Hindlimb muscle (tissue), 1 donor: Measurements from ENCODE around the gene ABCG8. TPM values are rescaled to one million over a fixed set of nuclear protein-coding genes. Genes with fewer than 3 reads are reported as not detected.

Experiments
- DNase-seq: peaks from one replicate; pipeline ENCODE4 v3.0.0-alpha.2; 2013
- polyA plus RNA-seq: library from polyadenylated mRNA; unstranded; fragments of 120-200 nt; gene quantifications from one replicate; pipeline ENCODE4 v1.2.1, GENCODE V29; 2013; ENCODE audit not compliant: insufficient read length

Gene ABCG8
- polyA plus RNA-seq, 1 donor = 0.10 TPM

GRCh38 chr2:43826305-43827250 lies 12.2 kb upstream of the ABCG8 start:
- DNase-seq = no peak

GRCh38 chr2:43831543-43832294 lies 7.1 kb upstream of the ABCG8 start:
- DNase-seq = no peak

GRCh38 chr2:43832457-43832856 lies 6.3 kb upstream of the ABCG8 start:
- no peak for DNase-seq

- no peak for DNase-seq
These were observed 1.7 kb upstream of the ABCG8 start for GRCh38 chr2:43837033-43837432.

- no peak for DNase-seq
These were observed 776 bp upstream of the ABCG8 start for GRCh38 chr2:43837831-43838559.

GRCh38 chr2:43839776-43840564 lies 1.2 kb downstream of the ABCG8 start:
- no peak for DNase-seq

- no peak for DNase-seq
These were observed 2.2 kb downstream of the ABCG8 start for GRCh38 chr2:43840965-43841364.

- no peak for DNase-seq
These were observed 3.4 kb downstream of the ABCG8 start for GRCh38 chr2:43841949-43842865.

GRCh38 chr2:43842866-43843226 lies 4.1 kb downstream of the ABCG8 start:
- DNase-seq = no peak

- no peak for DNase-seq
These were observed 6.4 kb downstream of the ABCG8 start for GRCh38 chr2:43845181-43845580.

- DNase-seq = no peak
These were observed 7.5 kb downstream of the ABCG8 start for GRCh38 chr2:43846140-43846793.

- no peak for DNase-seq
These were observed 9.4 kb downstream of the ABCG8 start for GRCh38 chr2:43848214-43848613.

GRCh38 chr2:43851011-43851980 lies 12.5 kb downstream of the ABCG8 start:
- no peak for DNase-seq

GRCh38 chr2:43852196-43852730 lies 13.5 kb downstream of the ABCG8 start:
- no peak for DNase-seq

GRCh38 chr2:43853141-43854081 lies 14.6 kb downstream of the ABCG8 start:
- no peak for DNase-seq

- no peak for DNase-seq
These were observed 15.9 kb downstream of the ABCG8 start for GRCh38 chr2:43854671-43855070.

- DNase-seq = no peak
These were observed 16.5 kb downstream of the ABCG8 start for GRCh38 chr2:43855292-43855691.

GRCh38 chr2:43872151-43872550 lies 33.4 kb downstream of the ABCG8 start:
- no peak for DNase-seq
